GM19324 (cell line): ENCODE measurements around the gene CD300E.
"Not testable (repeated sequence)": the region's sequence is repeated elsewhere in the genome, so short reads cannot be mapped to it uniquely, and the experiment has no call there.

ENCODE experiments used
- ATAC-seq: cut with Tn5 transposase; IDR thresholded peaks from one replicate; pipeline ENCODE4 v1.9.1; 2021; ENCODE audit warnings: mild to moderate bottlenecking, moderate library complexity; ENCODE audit not compliant: unreplicated experiment, low FRiP score

The CD300E gene

DNA sequence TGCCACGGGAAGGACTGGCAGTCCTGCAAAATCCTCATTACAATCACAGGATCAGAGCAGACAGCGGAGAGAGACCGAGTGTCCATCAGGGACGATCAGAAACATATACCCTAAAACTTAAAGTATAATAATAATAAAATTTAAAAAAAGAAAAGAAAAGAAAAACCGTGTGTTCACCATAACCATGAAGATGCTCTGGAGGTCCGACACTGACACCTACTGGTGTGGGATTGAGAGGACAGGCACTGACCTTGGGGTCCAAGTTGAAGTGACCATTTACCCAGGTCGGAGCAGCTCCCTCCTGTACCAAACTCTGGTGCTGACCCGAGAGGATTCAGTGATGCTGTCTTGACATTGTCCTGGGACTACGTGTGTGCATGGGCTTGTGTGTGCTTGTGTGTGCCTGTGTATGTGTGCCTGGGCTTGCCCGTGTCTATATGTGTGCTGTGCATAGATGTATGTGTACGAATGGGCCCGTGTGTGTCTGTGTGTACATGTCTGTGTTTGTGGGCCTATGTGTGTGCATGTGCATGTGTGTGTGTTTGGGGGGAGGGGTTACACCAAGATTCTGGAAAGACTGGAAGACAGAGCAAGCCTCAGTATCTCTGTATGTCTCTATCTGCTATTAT is 21.5 kb downstream of the CD300E start:
- ATAC-seq, result no peak

- no peak for ATAC-seq
These were observed 24.0 kb downstream of the CD300E start for GRCh38 chr17:74599448-74599939.

GRCh38 chr17:74599023-74599399 is 24.5 kb downstream of the CD300E start:
- ATAC-seq, result no peak

GRCh38 chr17:74598346-74599022 is 25.1 kb downstream of the CD300E start:
- ATAC-seq, result no peak

DNA sequence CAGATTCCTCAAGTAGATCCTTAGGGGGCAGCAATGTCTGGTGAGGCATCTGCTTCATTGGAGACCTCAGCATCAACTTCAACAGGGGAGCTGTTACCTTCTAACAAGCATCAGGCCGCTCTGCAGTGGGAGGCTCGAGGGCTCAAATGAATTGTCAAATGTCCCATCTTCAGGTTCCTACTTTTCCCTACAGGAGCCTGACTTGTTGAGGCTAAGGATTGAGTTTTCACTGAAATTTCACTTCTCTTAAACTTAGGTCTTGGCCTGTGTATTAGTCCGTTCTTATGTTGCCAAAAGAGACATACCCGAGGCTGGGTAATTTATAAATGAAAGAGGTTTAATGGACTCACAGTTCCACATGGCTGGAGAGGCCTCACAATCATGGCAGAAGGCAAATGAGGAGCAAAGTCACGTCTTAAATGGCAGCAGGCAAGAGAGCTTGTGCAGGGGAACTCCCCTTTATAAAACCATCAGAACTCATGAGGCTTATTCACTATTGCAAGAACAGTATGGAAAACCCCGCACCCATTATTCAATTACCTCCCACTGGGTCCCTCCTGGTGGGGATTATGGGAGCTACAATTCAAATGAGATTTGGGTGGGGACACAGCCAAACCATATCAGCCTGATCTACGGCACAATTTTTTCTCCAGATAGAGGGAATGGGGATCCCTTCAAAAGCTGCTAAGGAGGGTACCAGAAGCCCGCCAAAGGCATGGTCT is 26.3 kb downstream of the CD300E start:
- no peak for ATAC-seq

- ATAC-seq, result no peak
These were observed 28.3 kb downstream of the CD300E start for GRCh38 chr17:74595037-74595750.

GRCh38 chr17:74592087-74592990 is 31.2 kb downstream of the CD300E start, which contains the start of gene CD300LD:
Gene CD300LD (minus strand): TSS chr17:74592283. CDS start chr17:74592202, 81 bp downstream.
- no peak for ATAC-seq

- ATAC-seq, result no peak
These were observed 32.0 kb downstream of the CD300E start for GRCh38 chr17:74591503-74591902.

DNA sequence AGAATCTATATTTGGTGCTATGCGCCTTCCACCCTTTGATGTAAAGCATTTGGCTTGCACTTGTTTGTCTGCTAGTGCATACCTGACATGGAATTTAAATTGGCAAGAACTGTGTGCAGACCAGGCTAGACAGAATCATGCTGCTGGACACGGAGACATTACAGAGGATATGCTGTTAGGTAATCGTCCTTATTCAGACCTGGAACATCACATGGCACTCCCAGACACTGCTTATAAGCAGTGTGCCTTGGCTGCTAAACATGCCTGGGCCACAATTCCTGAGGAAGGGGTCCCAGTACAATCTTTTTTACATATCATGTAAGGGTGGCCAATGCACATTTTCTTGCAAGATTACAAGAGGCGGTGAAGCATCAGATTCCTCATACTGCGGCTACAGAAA is 37.8 kb downstream of the CD300E start:
- ATAC-seq, result no peak

GRCh38 chr17:74584292-74585060 is 39.1 kb downstream of the CD300E start:
- ATAC-seq, result no peak

- ATAC-seq, result no peak
These were observed 40.9 kb downstream of the CD300E start for GRCh38 chr17:74582633-74583032.

DNA sequence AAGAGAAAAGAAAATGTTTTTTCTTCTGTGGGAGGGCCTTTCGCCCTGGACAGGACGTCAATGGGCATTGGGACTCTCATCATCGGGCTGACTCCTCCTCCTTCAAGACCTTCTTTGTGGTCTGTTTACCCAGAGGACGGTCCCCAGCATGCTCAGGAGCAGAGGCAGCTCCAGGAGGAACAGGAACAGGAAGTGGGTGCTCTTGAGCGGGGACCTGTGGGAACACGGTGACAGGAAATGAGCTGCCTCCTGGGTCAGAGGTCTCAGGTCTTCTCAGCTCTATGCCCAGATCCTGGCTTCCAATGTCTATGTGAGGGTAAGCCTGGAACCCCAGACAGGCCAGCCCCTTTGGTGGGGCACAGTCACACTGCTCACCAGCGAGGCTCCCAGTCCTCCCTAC is 43.6 kb downstream of the CD300E start:
- no peak for ATAC-seq

- no peak for ATAC-seq
These were observed 44.6 kb downstream of the CD300E start for GRCh38 chr17:74578979-74579378.

- no peak for ATAC-seq
These were observed 48.9 kb downstream of the CD300E start for GRCh38 chr17:74574489-74575142.

GRCh38 chr17:74573635-74574034 is 49.9 kb downstream of the CD300E start:
- ATAC-seq, result not testable (repeated sequence)

DNA sequence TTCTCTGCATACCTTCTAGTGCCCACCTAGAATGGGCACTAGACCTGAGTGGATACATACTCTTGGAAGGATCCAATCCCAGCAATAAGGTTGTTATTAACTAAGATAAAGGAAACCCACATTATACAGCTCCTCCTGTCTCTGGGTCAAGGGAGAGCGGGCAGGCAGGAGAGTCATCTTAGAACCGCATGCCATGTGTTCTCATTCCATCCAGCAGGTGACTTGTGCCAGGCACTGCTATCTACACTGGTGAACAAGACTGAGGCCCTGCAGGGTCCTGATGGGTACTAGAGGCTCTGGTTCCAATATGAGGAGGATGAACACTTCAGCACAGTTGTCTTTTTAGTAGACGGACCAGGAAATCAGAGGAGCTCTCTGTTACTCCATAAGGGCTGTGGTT is 50.4 kb downstream of the CD300E start:
- ATAC-seq, result no peak

- ATAC-seq, result no peak
These were observed 51.8 kb downstream of the CD300E start for GRCh38 chr17:74571621-74572270.
